ENCODE results near the gene MED16. TPM values are rescaled to one million over a fixed set of nuclear protein-coding genes. Genes with fewer than 3 reads are reported as not detected.

The MED16 gene, protein sequence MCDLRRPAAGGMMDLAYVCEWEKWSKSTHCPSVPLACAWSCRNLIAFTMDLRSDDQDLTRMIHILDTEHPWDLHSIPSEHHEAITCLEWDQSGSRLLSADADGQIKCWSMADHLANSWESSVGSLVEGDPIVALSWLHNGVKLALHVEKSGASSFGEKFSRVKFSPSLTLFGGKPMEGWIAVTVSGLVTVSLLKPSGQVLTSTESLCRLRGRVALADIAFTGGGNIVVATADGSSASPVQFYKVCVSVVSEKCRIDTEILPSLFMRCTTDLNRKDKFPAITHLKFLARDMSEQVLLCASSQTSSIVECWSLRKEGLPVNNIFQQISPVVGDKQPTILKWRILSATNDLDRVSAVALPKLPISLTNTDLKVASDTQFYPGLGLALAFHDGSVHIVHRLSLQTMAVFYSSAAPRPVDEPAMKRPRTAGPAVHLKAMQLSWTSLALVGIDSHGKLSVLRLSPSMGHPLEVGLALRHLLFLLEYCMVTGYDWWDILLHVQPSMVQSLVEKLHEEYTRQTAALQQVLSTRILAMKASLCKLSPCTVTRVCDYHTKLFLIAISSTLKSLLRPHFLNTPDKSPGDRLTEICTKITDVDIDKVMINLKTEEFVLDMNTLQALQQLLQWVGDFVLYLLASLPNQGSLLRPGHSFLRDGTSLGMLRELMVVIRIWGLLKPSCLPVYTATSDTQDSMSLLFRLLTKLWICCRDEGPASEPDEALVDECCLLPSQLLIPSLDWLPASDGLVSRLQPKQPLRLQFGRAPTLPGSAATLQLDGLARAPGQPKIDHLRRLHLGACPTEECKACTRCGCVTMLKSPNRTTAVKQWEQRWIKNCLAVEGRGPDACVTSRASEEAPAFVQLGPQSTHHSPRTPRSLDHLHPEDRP
- 10 to 100 TPM; 42.0 to 61.8 TPM for total RNA-seq

DNA sequence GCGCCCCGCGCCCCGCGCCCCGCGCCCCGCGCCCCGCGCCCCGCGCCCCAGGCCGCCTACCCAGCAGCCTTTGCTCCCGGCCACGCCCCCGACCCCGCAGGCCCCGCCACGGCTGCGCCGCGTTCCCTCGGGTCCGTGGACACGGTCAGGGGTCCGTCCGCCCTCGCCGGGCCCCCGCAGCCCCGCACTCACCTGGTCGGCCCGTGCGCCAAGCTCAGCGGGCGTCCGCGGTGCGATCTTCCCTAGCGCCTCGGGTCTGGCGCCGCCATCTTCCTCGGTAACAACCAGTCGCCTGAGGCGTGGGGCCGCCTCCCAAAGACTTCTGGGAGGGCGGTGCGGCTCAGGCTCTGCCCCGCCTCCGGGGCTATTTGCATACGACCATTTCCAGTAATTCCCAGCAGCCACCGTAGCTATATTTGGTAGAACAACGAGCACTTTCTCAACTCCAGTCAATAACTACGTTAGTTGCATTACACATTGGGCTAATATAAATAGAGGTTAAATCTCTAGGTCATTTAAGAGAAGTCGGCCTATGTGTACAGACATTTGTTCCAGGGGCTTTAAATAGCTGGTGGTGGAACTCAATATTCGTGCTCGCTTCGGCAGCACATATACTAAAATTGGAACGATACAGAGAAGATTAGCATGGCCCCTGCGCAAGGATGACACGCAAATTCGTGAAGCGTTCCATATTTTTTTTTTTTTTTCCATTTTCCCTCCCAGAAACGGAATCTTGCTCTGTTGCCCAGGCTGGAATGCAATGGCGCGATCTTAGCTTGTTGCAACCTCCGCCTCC is at the start of gene MED16, which contains the start of gene RNU6-9:
Gene MED16 (minus strand): TSS at position 294 of the 796 bp plus-strand sequence. CDS start 2,056 bp downstream, outside the sequence.
Gene RNU6-9 (plus strand): TSS at position 591 of the 796 bp plus-strand sequence.
- Mint-ChIP-seq H3K36me3 (peaks cover 0 to 4% of the 10 kb centered on the region in 2 donors), H3K27ac (peak within 1 kb of the TSS; percentile 97 to 100), H3K9me3 (no peaks in the 10 kb centered on the region)
- peak; percentile 95 to 96 for ATAC-seq
- DNase-seq (ENCODE audit: low spot score in 2 of 2) = peak; percentile 88 to 90

DNA sequence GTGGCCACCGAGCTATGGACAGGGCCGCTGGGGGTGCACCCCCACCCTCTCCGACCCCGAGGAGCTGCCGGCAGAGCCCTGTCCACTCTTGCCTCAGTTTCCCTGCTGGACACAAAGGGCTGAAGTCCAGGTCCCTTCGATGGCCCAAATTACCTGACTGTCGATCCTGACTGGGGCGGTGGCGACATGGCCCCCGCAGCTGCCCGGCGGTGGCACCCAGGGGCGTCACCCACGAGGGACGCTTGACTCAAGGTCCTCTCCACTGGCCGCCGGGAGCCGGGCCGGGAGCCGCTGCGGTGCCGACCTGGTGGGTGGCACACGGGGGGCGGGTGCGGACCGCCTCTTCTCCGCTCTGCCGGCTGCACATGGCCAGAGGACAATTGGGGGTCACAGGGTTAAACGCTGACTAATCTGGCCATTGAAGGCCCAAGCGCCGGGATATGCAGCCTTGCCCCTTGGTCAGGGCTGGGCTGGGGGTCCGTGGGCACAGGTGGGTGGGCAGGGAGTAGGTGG is 49.2 kb upstream of the MED16 start:
- Mint-ChIP-seq H3K9me3 (no peaks in the 10 kb centered on the region), H3K36me3 (peaks cover 0 to 26% of the 10 kb centered on the region in 2 donors), H3K27ac (no peak overlapping the region)
- ATAC-seq (no peak), DNase-seq (ENCODE audit: low spot score in 2 of 2) (no peak)

DNA sequence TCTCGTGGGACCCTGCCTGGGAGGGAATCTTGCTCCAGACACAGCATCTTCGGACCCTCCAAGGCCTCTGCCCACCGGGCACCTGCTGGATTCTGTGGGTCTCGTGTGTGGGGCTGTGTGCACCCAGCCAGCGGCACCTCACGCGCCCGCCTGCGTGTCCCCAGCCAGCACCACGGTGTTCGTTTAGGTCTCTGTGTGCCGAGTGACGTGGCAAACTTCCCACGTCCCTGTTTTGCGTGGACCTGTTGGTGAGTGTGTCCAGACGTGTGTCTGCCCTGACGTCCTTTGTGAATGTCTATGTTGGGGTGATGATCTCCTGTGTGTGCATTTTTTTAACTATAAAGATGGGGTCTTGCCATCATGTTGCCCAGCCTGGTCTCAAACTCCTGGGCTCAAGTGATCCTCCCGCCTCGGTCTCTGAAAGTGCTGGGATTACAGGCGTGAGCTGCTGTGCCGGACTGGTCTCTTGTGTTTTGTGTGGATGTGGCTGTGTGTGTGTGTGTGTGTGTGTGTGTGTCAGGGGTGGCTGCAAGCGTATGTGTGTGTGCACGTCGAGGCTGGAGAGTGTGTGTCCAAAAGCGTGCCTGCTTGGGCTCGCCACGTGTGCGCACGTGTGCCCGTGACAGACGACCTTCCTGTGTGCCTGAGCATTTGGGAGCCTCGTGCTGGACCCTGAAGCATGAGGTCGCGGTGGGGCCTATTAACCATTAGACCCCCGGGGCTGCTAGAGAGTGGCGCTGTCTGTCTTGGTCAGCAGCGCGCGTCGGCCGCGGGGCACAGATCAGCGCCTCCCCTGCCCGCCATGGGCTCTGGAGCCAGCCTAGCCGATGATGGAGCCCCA is 48.5 kb upstream of the MED16 start:
- Mint-ChIP-seq H3K27ac (no peak overlapping the region), H3K9me3 (no peaks in the 10 kb centered on the region), H3K36me3 (peaks cover 0 to 26% of the 10 kb centered on the region in 2 donors)
- ATAC-seq (no peak), DNase-seq (ENCODE audit: low spot score in 2 of 2) (no peak)

DNA sequence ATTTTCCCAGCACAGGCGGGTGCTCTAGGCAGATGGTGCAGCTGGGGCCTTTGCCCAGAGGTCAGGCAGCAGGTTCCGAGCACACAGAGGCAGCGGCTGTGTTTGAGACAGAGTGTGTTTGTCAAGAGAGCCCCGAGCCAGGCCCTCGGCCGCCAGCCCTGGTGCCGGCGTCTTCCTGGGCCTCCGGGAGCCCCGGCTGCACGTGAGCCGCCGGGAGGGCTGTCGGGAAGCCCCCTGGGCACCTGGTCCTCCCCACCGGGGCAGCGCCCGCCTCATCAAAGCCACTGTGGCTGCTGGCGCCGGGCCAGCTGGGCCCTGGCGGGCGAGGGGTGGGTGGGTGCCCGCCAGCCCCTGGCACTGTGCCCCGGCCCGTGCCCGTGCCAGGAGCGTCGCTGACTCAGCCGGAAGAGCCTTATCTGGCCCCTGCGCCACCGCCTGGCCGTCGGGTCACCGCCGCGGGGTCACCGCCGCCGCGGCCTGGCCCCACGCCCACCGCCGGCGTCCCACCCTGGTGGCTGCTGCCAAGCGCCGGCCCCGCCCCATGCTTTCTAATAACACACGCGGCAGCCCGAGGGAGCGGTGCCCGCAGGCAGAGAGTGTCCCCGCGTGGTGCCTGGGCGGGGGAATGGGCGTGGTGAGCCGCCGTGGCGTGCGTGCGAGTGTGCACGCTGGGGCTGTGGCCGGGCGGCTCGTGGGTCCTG is 47.8 kb upstream of the MED16 start:
- H3K36me3 Mint-ChIP-seq = peaks cover 0 to 26% of the 10 kb centered on the region in 2 donors
- peak; percentile 67 to 75 for ATAC-seq
- no peaks in the 10 kb centered on the region for H3K9me3 Mint-ChIP-seq
- DNase-seq (ENCODE audit: low spot score in 2 of 2) = peak in 1 of 2 donors; percentile 60
- no peak overlapping the region for H3K27ac Mint-ChIP-seq

DNA sequence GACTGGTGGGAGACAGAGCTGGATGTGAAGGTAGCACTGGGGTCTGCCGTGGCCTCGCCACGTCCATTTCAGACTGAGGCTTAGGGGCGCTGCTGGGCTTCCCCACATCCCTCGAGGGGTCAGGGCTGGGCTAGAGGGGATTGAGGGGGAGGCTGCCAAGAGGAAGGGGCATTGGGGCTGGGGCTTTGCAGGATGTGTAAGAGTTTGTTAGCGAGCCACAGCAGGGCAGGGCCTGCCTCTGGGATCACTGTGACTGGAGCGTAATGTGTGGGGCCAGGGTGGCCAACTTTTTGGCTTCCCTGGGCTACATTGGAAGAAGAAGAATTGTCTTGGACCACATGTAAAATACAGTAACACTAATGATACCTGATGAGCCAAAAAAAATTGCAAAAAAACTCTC is 46.9 kb upstream of the MED16 start:
- ATAC-seq (no peak), DNase-seq (ENCODE audit: low spot score in 2 of 2) (no peak)
- no peaks in the 10 kb centered on the region for H3K9me3 Mint-ChIP-seq
- peak overlapping the region in 1 of 2 donors; percentile 85 for H3K27ac Mint-ChIP-seq
- peaks cover 0 to 26% of the 10 kb centered on the region in 2 donors for H3K36me3 Mint-ChIP-seq

DNA sequence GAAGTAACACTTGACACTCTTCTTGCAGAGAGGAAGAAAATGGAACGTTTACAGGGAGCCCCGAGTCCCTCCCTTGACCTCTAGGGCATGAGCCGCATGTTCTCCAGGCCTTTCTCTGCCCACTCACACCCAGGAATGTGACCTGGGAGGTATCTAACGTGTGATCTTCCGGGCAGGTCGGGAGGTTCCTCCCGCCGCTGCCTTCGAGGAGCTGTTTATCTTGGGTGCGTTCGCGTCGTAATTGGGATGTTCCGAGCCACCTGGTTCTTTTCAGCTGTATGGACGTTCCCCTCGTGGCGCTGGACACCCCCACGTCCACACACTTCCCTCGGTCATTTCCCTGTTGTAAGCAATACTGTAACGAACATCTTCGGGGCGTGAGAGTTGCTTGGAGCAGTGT is 46.5 kb upstream of the MED16 start:
- ATAC-seq = no peak
- H3K36me3 Mint-ChIP-seq = peaks cover 0 to 26% of the 10 kb centered on the region in 2 donors
- no peak for DNase-seq (ENCODE audit: low spot score in 2 of 2)
- no peak overlapping the region for H3K27ac Mint-ChIP-seq
- H3K9me3 Mint-ChIP-seq = no peaks in the 10 kb centered on the region

DNA sequence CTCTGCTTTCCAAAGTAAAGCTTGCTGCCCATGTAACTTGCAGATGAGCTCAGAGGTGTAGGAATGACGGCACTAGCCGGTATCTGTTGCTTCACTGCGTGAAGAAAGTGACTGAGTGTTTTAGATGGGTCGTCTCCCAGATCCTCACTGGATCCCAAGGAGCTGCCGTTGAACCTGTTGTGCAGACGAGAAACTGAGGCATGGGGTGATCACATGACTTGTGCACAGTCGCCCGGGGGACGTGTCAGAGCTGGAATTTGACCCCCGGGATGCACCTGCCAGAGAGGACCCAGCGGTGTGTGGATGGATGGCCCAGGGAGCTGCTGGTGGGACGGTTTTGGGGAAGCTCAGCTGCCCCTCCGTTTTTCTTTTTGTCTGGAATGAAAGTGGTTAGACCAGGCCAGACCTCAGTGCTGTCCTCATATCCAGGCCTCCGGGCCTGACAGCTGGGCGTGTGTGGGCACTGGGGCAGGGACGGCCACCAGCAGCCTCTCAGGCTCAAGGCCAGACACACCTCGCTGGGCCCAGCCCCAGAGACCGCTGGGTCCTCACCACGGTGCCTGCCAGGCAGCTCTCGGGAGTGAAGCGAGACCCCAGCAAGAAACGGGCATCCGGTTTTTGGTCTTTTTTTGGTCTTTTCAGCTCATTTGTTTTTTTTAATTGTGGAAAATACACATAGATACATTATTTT is 45.4 kb upstream of the MED16 start:
- H3K27ac Mint-ChIP-seq = no peak overlapping the region
- H3K9me3 Mint-ChIP-seq = no peaks in the 10 kb centered on the region
- peaks cover 0 to 26% of the 10 kb centered on the region in 2 donors for H3K36me3 Mint-ChIP-seq
- DNase-seq (ENCODE audit: low spot score in 2 of 2) (no peak), ATAC-seq (no peak)

DNA sequence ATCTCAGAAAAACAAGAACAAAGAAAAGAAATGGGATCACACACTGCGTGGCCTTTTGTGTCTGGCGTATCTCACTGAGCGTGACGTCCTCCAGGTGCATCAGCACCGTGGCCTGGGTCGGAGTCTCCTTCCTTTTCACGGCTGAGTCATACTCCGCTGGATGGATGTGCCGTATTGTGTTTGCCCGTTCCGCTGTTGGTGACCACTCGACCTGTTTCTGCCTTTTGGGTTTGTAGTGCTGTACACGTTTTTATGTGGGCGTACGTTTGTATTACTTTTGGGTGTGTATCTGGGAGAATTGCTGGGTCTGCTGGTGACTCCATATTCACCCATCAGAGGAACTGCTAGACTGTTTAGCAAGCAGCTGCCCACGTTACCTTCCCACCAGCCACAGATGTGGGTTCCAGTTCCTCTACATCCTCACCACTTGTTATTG is 44.3 kb upstream of the MED16 start:
- DNase-seq (ENCODE audit: low spot score in 2 of 2) (no peak), ATAC-seq (peak; percentile 73 to 75)
- peaks cover 0 to 20% of the 10 kb centered on the region in 2 donors for H3K36me3 Mint-ChIP-seq
- no peak overlapping the region for H3K27ac Mint-ChIP-seq
- H3K9me3 Mint-ChIP-seq = no peaks in the 10 kb centered on the region

DNA sequence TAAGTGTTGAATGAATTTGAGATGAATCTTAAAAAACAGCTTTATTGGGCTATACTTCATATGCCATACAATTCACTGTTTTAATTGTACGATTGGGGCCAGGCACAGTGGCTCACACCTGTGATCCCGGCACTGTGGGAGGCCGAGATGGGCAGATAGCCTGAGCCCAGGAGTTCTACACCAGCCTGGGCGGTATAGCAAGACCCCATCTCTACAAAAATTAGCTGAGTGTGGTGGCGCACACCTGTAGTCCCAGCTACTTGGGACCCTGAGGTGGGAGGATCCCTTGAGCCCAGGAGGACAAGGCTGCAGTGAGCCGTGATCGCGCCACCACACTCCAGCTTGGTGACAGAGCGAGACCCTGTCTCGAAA is 43.2 kb upstream of the MED16 start:
- Mint-ChIP-seq H3K27ac (no peak overlapping the region), H3K36me3 (peaks cover 0 to 16% of the 10 kb centered on the region in 2 donors), H3K9me3 (no peaks in the 10 kb centered on the region)
- ATAC-seq = no peak
- no peak for DNase-seq (ENCODE audit: low spot score in 2 of 2)

DNA sequence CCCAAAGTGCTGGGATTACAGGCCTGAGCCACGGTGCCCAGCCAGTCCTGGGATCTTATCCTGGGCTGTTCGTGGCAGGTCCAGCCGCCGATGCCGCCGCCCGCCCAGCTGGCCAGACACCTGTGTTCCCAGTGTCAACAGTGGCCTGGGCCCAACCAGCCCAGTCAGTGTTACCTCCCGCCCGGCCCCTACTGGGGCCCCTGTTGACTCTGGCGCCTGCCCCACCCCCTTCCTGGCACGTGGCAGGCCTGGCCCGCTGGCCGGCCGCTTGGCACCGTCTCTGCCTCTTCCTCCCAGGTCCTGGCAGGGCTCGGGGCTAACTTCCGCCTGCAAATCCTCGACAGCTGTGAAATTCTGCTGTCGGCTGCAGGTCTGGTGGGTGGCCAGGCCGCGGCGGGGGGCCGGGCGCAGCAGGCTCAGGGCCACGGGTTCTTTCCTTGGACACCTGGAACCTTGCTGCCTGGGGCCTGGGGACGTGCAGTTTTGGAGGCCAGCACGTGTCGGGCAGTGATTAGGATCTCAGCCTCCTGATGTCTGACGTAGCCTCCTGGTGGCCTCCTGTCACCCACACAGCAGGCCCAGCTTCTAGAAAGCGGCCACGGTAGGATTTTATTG is 42.0 kb upstream of the MED16 start:
- no peaks in the 10 kb centered on the region for H3K9me3 Mint-ChIP-seq
- no peak for DNase-seq (ENCODE audit: low spot score in 2 of 2)
- no peak for ATAC-seq
- peaks cover 0 to 17% of the 10 kb centered on the region in 2 donors for H3K36me3 Mint-ChIP-seq
- H3K27ac Mint-ChIP-seq = no peak overlapping the region

DNA sequence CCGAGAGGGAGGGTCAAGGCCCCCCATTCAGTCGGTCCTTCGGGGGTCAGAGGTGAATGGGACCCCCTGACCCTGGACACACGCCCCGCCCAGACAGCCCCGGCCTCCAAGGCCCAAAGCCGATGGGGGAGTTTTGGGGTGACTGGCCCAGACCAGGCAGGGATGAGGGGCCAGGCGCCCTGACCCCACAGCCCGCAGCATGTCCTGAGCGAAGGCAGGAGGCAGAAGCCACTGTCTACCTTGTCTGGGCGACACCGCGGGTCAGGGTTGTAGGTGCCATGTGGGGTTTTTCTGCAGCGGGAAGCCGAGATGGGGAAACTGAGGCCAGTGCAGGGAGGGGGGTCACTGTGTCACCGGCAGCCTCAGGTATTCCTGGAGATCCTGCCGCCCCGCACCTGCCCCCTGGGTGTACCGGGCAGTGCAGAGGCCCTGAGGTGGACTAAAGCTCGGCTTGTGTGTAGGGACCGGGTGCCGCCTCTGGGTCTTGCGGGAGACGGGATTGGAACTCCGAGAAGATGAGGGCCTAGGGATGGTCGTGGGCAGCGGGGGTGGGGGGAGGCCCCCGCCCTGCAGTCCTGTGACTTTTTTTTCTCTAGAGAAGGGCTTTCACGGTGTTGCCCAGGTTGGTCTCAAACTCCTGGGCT is 41.3 kb upstream of the MED16 start:
- Mint-ChIP-seq H3K36me3 (peaks cover 0 to 11% of the 10 kb centered on the region in 2 donors), H3K9me3 (no peaks in the 10 kb centered on the region), H3K27ac (no peak overlapping the region)
- DNase-seq (ENCODE audit: low spot score in 2 of 2) = no peak
- no peak for ATAC-seq

DNA sequence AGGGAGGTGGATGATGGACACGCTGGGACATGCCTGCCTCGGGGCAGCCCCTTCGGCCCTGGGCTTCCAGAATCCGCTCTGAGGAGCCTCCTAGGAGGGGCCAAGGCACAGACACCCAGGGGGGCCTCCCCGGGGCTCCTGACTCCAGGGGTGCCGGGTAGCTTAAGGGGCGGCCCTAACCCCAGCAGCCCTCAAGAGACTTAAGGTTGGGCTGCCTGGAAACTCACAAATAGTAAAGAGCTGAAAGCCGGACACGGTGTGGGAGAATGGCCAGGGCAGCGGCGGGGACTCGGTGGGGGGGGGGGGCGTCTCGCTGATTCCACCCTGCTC is 40.5 kb upstream of the MED16 start:
- Mint-ChIP-seq H3K27ac (no peak overlapping the region), H3K36me3 (peaks cover 0 to 11% of the 10 kb centered on the region in 2 donors), H3K9me3 (no peaks in the 10 kb centered on the region)
- no peak for DNase-seq (ENCODE audit: low spot score in 2 of 2)
- no peak for ATAC-seq

DNA sequence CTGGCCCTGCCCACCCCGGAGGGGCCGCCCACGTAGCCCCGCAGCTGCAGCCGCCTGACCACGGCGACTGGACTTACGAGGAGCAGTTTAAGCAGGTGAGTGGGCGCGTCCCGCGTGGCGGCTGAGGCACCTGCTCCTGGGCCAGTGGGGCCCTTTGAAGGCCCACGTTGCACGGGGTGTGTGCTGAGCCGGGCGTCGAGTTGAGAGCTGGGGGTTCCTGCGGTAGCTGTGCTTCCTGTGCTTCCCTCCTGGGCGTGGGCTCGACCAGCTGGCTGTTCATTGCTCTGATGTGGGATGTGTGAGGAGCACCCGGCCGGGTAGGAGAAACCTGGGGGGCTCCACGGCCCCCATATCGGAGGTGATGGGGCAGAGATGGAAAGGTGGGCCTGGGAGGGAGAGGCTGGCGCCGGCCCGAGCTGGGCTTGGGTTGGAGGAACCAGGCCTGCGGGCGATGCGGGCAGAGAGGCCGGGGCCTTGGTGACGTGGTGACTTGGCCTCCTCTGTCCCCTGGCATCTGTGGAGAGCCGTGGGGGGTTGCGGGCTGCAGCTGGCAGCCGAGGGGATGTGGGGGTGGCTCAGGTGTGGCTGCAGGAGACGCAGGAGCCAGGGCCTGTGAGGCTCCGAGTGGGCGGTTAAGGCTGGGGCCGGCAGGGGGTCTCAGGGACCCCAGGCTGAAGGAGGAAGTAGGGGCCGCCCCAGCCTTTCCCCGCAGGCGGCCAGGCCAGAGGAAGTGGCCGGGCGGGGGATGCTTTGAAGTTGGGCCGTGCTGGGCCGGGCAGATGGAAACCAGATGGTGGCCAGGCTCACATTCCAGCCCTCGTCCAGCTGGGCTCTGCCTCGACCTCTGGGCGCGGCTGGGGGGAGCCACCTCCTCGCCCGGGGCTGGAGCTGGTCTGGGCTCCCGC is 39.9 kb upstream of the MED16 start:
- no peaks in the 10 kb centered on the region for H3K9me3 Mint-ChIP-seq
- ATAC-seq = peak; percentile 31 to 52
- DNase-seq (ENCODE audit: low spot score in 2 of 2) = no peak
- peak overlapping the region; percentile 45 to 82 for H3K27ac Mint-ChIP-seq
- peaks cover 0 to 6% of the 10 kb centered on the region in 2 donors for H3K36me3 Mint-ChIP-seq

Measured in activated naive CD4-positive, alpha-beta T cell treated with anti-CD3 and anti-CD28 coated beads, Interleukin-2, amount 50 U/mL, for 72 hours (primary cell).